Measurements from ENCODE around the gene ASPRV1.
A peak's percentile ranks its signal among the peaks of the same experiment; 100 is the strongest.
"Not testable (repeated sequence)": the region's sequence is repeated elsewhere in the genome, so short reads cannot be mapped to it uniquely, and the experiment has no call there.

Gene ASPRV1

GRCh38 chr2:69959425-69959824 is 2.0 kb downstream of the ASPRV1 start:
- DNase-seq: no peak

- DNase-seq: no peak
These were observed 3.0 kb downstream of the ASPRV1 start for GRCh38 chr2:69958480-69958879.

GRCh38 chr2:69957965-69958364 is 3.5 kb downstream of the ASPRV1 start:
- DNase-seq: no peak

GRCh38 chr2:69956475-69956979 is 4.9 kb downstream of the ASPRV1 start:
- no peak for DNase-seq

GRCh38 chr2:69955029-69955428 is 6.4 kb downstream of the ASPRV1 start:
- DNase-seq: no peak

- no peak for DNase-seq
These were observed 7.3 kb downstream of the ASPRV1 start for GRCh38 chr2:69954084-69954483.

- no peak for DNase-seq
These were observed 8.9 kb downstream of the ASPRV1 start for GRCh38 chr2:69952336-69953115.

- DNase-seq: not testable (repeated sequence)
These were observed 10.8 kb downstream of the ASPRV1 start for GRCh38 chr2:69950671-69951070.

GRCh38 chr2:69950241-69950640 is 11.2 kb downstream of the ASPRV1 start:
- DNase-seq: no peak

GRCh38 chr2:69948963-69949645 is 12.3 kb downstream of the ASPRV1 start:
- DNase-seq: no peak

GRCh38 chr2:69948032-69948962 is 13.1 kb downstream of the ASPRV1 start:
- DNase-seq: no peak

GRCh38 chr2:69947325-69947931 is 14.0 kb downstream of the ASPRV1 start:
- no peak for DNase-seq

GRCh38 chr2:69946351-69947324 is 14.8 kb downstream of the ASPRV1 start:
- peak; percentile 52 for DNase-seq

- DNase-seq: no peak
These were observed 15.5 kb downstream of the ASPRV1 start for GRCh38 chr2:69945941-69946340.

- DNase-seq: no peak
These were observed 16.0 kb downstream of the ASPRV1 start for GRCh38 chr2:69945441-69945840.

- no peak for DNase-seq
These were observed 16.7 kb downstream of the ASPRV1 start for GRCh38 chr2:69944756-69945155.

GRCh38 chr2:69943843-69944525 is 17.4 kb downstream of the ASPRV1 start:
- DNase-seq: no peak

GRCh38 chr2:69943000-69943842 is 18.2 kb downstream of the ASPRV1 start:
- no peak for DNase-seq

- DNase-seq: no peak
These were observed 20.7 kb downstream of the ASPRV1 start for GRCh38 chr2:69940691-69941090.

GRCh38 chr2:69939722-69940121 is 21.7 kb downstream of the ASPRV1 start:
- DNase-seq: no peak
